ENCODE data around the gene GET3.
A peak's percentile ranks its signal among the peaks of the same experiment; 100 is the strongest.

The GET3 gene

GRCh38 chr19:12772323-12772722, 35.0 kb downstream of the GET3 start:
- 88% methylated on average over 4 of the region's 4 CpGs for WGBS
- no peak overlapping the region for H3K9ac ChIP-seq (ENCODE audit: low read depth, low read length)

GRCh38 chr19:12773571-12773970, 36.3 kb downstream of the GET3 start:
- Histone ChIP-seq H3K27me3 (ENCODE audit: insufficient read depth, low read length) (no peaks in the 10 kb centered on the region), H3K9ac (ENCODE audit: low read depth, low read length) (no peak overlapping the region), H3K9me3 (ENCODE audit: insufficient read depth, low read depth, low read length) (no peaks in the 10 kb centered on the region), H3K27ac (ENCODE audit: low read depth, low read length) (no peak overlapping the region), H3K4me3 (ENCODE audit: low read length) (no peak overlapping the region), H3K4me1 (ENCODE audit: insufficient read depth, low read length) (peaks cover 6% of the 10 kb centered on the region), H3K36me3 (ENCODE audit: insufficient read depth, low read length) (peaks cover 4% of the 10 kb centered on the region; the same call in 1 of the 2 replicates)
- 91% methylated on average over 2 of the region's 2 CpGs for WGBS

More at GRCh38 chr19:12772323-12772722, 35.0 kb downstream of the GET3 start:
- Histone ChIP-seq H3K27ac (ENCODE audit: low read depth, low read length) (no peak overlapping the region), H3K27me3 (ENCODE audit: insufficient read depth, low read length) (no peaks in the 10 kb centered on the region), H3K4me1 (ENCODE audit: insufficient read depth, low read length) (peaks cover 3% of the 10 kb centered on the region), H3K4me3 (ENCODE audit: low read length) (no peak overlapping the region), H3K9me3 (ENCODE audit: insufficient read depth, low read depth, low read length) (no peaks in the 10 kb centered on the region), H3K36me3 (ENCODE audit: insufficient read depth, low read length) (peaks cover 9% of the 10 kb centered on the region)

GRCh38 chr19:12774588-12775555, 37.6 kb downstream of the GET3 start, which contains the start of gene HOOK2:
Gene HOOK2 (minus strand): TSS chr19:12775552. CDS start chr19:12775449, 103 bp downstream.
- H3K4me3 ChIP-seq (ENCODE audit: low read length), result peak within 1 kb of the TSS; percentile 75
- H3K4me1 ChIP-seq (ENCODE audit: insufficient read depth, low read length), result peaks cover 12% of the 10 kb centered on the region
- H3K36me3 ChIP-seq (ENCODE audit: insufficient read depth, low read length), result peaks cover 4% of the 10 kb centered on the region; the same call in 1 of the 2 replicates
- H3K9ac ChIP-seq (ENCODE audit: low read depth, low read length), result peak within 1 kb of the TSS; percentile 79
- 20% methylated on average over 58 of the region's 58 CpGs for WGBS
- no peaks in the 10 kb centered on the region for H3K27me3 ChIP-seq (ENCODE audit: insufficient read depth, low read length)
- H3K27ac ChIP-seq (ENCODE audit: low read depth, low read length), result peak within 1 kb of the TSS; percentile 78
- no peaks in the 10 kb centered on the region for H3K9me3 ChIP-seq (ENCODE audit: insufficient read depth, low read depth, low read length)

DNA sequence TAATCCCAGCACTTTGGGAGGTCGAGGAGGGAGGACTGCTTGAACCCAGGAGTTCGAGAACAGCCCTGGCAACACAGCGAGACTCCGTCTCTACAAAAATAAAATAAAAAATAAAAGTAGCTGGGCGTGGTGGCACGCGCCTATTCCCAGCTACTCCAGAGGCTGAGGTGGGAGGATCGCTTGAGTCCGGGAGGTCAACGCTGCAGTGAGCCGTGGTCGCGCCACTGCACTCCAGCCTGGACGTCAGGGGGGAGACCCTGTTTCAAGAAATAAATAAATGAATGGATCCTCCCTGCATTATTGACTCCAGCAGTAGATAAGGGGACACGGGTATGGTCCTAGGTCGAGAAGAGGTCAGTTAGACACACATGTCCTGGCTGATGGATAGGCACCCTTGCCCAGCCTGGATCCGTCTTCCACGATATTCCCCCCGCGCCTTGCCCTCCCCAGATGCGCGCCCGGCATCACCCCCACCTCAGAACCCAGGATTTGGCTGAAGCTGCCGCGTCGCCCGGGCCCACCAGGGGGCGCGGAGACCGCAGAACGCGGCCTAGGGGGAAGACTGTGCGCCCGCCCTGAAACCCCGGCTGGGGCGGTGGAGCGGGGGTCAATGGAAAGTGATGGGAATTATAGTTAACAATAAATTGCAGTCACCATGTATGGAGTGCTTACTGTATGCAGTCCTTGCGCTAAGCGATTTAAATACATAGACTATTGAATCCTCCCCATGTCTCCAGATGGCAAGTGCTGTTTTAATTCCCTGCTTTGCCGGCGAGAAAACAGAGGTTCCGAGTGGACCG, 40.1 kb downstream of the GET3 start:
- H3K9ac ChIP-seq (ENCODE audit: low read depth, low read length), result no peak overlapping the region
- H3K27me3 ChIP-seq (ENCODE audit: insufficient read depth, low read length), result no peaks in the 10 kb centered on the region
- WGBS, result 14% methylated on average over 42 of the region's 43 CpGs
- H3K27ac ChIP-seq (ENCODE audit: low read depth, low read length), result no peak overlapping the region
- H3K4me3 ChIP-seq (ENCODE audit: low read length), result peak overlapping the region; percentile 65
- H3K4me1 ChIP-seq (ENCODE audit: insufficient read depth, low read length), result peaks cover 12% of the 10 kb centered on the region
- H3K9me3 ChIP-seq (ENCODE audit: insufficient read depth, low read depth, low read length), result no peaks in the 10 kb centered on the region
- H3K36me3 ChIP-seq (ENCODE audit: insufficient read depth, low read length), result 0 out of 2 replicates have a peak, but pooled peaks cover 4% of the 10 kb centered on the region

- peaks cover 12% of the 10 kb centered on the region for H3K4me1 ChIP-seq (ENCODE audit: insufficient read depth, low read length)
- 0 out of 2 replicates have a peak, but pooled peaks cover 4% of the 10 kb centered on the region for H3K36me3 ChIP-seq (ENCODE audit: insufficient read depth, low read length)
- WGBS, result 3% methylated on average over 42 of the region's 44 CpGs
- H3K27me3 ChIP-seq (ENCODE audit: insufficient read depth, low read length), result no peaks in the 10 kb centered on the region
- H3K9ac ChIP-seq (ENCODE audit: low read depth, low read length), result peak overlapping the region; percentile 37; the same call in 1 of the 2 replicates
- H3K4me3 ChIP-seq (ENCODE audit: low read length), result peak overlapping the region; percentile 65
- H3K27ac ChIP-seq (ENCODE audit: low read depth, low read length), result peak overlapping the region; percentile 71; the same call in 1 of the 2 replicates
- no peaks in the 10 kb centered on the region for H3K9me3 ChIP-seq (ENCODE audit: insufficient read depth, low read depth, low read length)
These were observed 41.0 kb downstream of the GET3 start for GRCh38 chr19:12778017-12778904.

DNA sequence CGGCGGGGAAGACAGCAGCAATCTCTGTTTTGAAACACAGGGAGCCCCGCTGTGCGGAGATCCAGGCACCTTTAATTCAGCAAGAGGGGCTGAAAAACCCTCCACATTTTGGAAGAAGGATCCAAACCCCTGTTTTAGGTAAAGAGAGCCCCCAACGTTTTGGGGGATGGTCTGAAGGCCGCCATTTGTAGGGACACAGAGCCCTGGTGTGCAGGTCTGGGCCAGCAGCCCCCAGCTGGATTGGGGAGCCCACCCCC, 41.5 kb downstream of the GET3 start:
- Histone ChIP-seq H3K9me3 (ENCODE audit: insufficient read depth, low read depth, low read length) (no peaks in the 10 kb centered on the region), H3K4me1 (ENCODE audit: insufficient read depth, low read length) (peaks cover 16% of the 10 kb centered on the region), H3K9ac (ENCODE audit: low read depth, low read length) (peak overlapping the region; percentile 37; the same call in 1 of the 2 replicates), H3K4me3 (ENCODE audit: low read length) (peak overlapping the region; percentile 65), H3K36me3 (ENCODE audit: insufficient read depth, low read length) (0 out of 2 replicates have a peak, but pooled peaks cover 4% of the 10 kb centered on the region), H3K27me3 (ENCODE audit: insufficient read depth, low read length) (no peaks in the 10 kb centered on the region), H3K27ac (ENCODE audit: low read depth, low read length) (peak overlapping the region; percentile 71; the same call in 1 of the 2 replicates)
- 25% methylated on average over 6 of the region's 6 CpGs for WGBS

DNA sequence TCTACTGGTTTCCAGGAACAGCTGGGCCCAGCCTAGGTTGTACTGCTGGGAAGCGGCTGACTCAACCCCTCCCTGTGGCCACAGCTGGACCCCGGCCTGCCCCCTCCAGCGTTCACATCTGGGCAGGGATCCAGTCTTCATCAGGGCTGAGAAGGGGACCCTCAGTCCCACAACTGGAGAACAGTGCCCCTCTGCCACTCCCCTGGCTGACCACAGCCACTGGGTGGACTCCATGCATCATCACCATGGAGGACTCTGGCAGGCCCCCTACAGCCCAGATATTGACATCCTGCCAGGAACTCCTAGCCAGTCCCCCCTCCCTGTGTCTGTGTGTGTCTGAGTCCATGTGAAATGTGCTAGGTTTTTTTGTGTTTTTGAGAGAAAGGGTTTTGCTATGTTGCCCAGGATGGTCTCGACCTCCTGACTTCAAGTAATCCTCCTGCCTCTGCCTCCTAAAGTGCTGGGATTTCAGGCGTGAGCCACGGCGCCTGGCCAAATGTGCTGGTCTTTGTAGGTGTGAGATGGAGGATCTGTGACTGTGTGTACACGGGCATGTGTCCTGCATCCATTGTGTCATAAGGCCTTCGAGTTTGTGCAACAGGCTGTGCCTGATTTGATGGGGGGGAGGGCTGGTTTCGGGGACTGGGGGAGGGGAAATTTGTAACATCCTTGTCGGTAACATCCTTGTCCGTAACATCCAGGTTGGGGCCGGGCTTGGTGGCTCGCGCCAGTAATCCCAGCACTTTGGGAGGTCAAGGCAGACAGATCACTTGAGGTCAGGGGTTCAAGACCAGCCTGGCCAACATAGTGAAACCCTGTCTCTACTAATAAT, 42.1 kb downstream of the GET3 start:
- H3K27me3 ChIP-seq (ENCODE audit: insufficient read depth, low read length), result no peaks in the 10 kb centered on the region
- peak overlapping the region; percentile 65 for H3K4me3 ChIP-seq (ENCODE audit: low read length)
- H3K27ac ChIP-seq (ENCODE audit: low read depth, low read length), result peak overlapping the region; percentile 71; the same call in 1 of the 2 replicates
- 74% methylated on average over 15 of the region's 15 CpGs for whole genome bisulfite sequencing
- peaks cover 20% of the 10 kb centered on the region for H3K4me1 ChIP-seq (ENCODE audit: insufficient read depth, low read length)
- peak overlapping the region; percentile 37; the same call in 1 of the 2 replicates for H3K9ac ChIP-seq (ENCODE audit: low read depth, low read length)
- 0 out of 2 replicates have a peak, but pooled peaks cover 1% of the 10 kb centered on the region for H3K36me3 ChIP-seq (ENCODE audit: insufficient read depth, low read length)
- no peaks in the 10 kb centered on the region for H3K9me3 ChIP-seq (ENCODE audit: insufficient read depth, low read depth, low read length)

- 62% methylated on average over 12 of the region's 12 CpGs for WGBS
- Histone ChIP-seq H3K27ac (ENCODE audit: low read depth, low read length) (no peak overlapping the region), H3K9me3 (ENCODE audit: insufficient read depth, low read depth, low read length) (no peaks in the 10 kb centered on the region), H3K9ac (ENCODE audit: low read depth, low read length) (no peak overlapping the region), H3K4me3 (ENCODE audit: low read length) (peak overlapping the region; percentile 54), H3K4me1 (ENCODE audit: insufficient read depth, low read length) (peaks cover 24% of the 10 kb centered on the region), H3K36me3 (ENCODE audit: insufficient read depth, low read length) (no peaks in the 10 kb centered on the region), H3K27me3 (ENCODE audit: insufficient read depth, low read length) (no peaks in the 10 kb centered on the region)
These were observed 44.8 kb downstream of the GET3 start for GRCh38 chr19:12782174-12782423.

GRCh38 chr19:12782424-12783290, 45.4 kb downstream of the GET3 start:
- peak overlapping the region; percentile 47; the same call in 1 of the 2 replicates for H3K27ac ChIP-seq (ENCODE audit: low read depth, low read length)
- peaks cover 24% of the 10 kb centered on the region for H3K4me1 ChIP-seq (ENCODE audit: insufficient read depth, low read length)
- 3% methylated on average over 88 of the region's 88 CpGs for WGBS
- H3K27me3 ChIP-seq (ENCODE audit: insufficient read depth, low read length), result no peaks in the 10 kb centered on the region
- H3K4me3 ChIP-seq (ENCODE audit: low read length), result peak overlapping the region; percentile 54
- H3K36me3 ChIP-seq (ENCODE audit: insufficient read depth, low read length), result no peaks in the 10 kb centered on the region
- H3K9me3 ChIP-seq (ENCODE audit: insufficient read depth, low read depth, low read length), result no peaks in the 10 kb centered on the region
- peak overlapping the region; percentile 66 for H3K9ac ChIP-seq (ENCODE audit: low read depth, low read length)

All from HUES64 (cell line).